LNCAP (cell line): ENCODE results near the gene ARHGAP22.

Source experiments
- CTCF ChIP-seq: fragments of 450-650 bp; IDR thresholded peaks from 2 replicates; pipeline ENCODE4 v1.5.1; 2017; ENCODE audit warnings: mild to moderate bottlenecking

Gene ARHGAP22

GRCh38 chr10:48602401-48603135 is 2.3 kb downstream of the ARHGAP22 start:
- no peak for TF ChIP-seq CTCF

GRCh38 chr10:48601789-48602188 is 3.1 kb downstream of the ARHGAP22 start:
- TF ChIP-seq CTCF = no peak

- TF ChIP-seq CTCF = no peak
Observed at GRCh38 chr10:48600645-48601505, 4.0 kb downstream of the ARHGAP22 start.

DNA sequence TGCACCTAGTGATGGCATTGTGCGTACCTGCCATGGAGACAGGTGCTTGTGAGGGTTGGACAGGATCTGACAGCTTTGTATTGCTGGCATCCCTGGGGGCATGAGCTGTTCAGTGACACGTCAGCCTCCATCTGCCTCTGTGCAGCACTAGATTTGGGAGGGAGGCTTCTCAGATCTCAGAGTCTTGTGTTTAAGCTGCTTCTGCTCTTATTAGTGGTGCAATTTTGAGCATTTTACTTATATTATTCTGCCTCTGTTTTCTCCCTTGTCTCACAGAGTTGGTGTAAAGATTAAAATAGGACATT is 5.1 kb downstream of the ARHGAP22 start:
- TF ChIP-seq CTCF = no peak

- TF ChIP-seq CTCF = no peak
Observed at GRCh38 chr10:48598936-48599829, 5.7 kb downstream of the ARHGAP22 start.

DNA sequence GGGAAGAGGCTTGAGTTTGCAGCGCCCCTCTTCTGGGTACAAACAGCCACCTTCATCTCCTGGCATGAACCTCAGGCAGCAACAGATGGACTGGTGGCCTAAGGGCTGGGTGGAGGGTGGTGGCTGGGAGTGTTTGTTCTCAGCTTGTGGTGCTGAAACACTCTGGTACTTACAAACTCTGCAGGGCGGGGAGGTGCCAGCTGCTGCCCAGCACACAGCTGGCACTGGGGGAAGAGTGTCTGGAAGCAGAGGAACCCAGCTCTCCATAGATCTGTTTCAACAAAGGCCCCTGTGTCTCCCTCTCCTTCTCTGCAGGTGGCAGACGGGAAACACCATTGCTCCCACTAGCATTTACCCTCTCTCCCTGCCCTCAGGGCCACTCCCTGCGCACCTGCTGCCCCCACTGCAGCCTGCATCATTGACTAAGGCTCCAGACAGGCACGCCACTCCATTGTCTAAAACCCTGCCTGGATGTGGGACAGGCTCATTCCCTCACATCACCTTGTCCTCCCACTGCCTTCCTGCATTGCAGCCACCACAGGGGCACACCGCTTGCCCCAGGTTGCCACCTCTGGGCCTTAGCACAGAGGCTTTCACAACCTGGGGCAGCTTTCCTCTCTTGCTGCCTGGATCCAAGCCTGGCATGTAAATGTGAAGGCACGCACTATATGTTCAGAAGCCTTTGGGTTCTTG is 6.5 kb downstream of the ARHGAP22 start:
- no peak for TF ChIP-seq CTCF

- no peak for TF ChIP-seq CTCF
Observed at GRCh38 chr10:48595539-48595932, 9.3 kb downstream of the ARHGAP22 start.
